HG03135 (cell line): ENCODE measurements around the gene ELOVL2.
A peak's percentile ranks its signal among the peaks of the same experiment; 100 is the strongest.
"Not testable (repeated sequence)": the region's sequence is repeated elsewhere in the genome, so short reads cannot be mapped to it uniquely, and the experiment has no call there.

Source experiments
- ATAC-seq: cut with Tn5 transposase; IDR thresholded peaks from one replicate; pipeline ENCODE4 v1.9.1; 2021; ENCODE audit warnings: mild to moderate bottlenecking, moderate library complexity; ENCODE audit not compliant: unreplicated experiment

ELOVL2 gene

GRCh38 chr6:11043961-11044711 is at the start of gene ELOVL2:
Gene ELOVL2 (minus strand): TSS chr6:11044305. CDS start chr6:11044230, 75 bp downstream.
- ATAC-seq: no peak

- peak; percentile 23 for ATAC-seq
Measured at GRCh38 chr6:11093376-11093625, 49.2 kb upstream of the ELOVL2 start.

GRCh38 chr6:11092668-11093375 is 48.7 kb upstream of the ELOVL2 start:
- ATAC-seq: peak; percentile 31

DNA sequence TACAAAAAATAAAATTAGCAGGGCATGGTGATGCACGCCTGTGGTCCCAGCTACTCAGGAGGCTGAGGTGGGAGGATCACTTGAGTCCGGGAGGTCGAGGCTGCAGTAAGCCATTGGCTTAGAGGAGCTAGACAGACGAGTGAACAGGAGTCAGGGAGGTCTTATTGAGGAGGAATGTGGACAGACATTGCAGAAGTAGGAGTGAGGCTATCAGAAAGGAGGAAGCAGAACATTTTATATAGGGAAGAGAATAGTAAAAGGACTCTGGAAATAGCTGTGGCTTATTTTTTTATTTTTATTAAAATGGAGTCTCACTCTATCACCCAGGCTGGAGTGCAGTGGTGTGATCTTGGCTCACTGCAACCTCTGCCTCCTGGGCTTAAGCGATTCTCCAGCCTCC is 47.0 kb upstream of the ELOVL2 start:
- ATAC-seq: not testable (repeated sequence)

- no peak for ATAC-seq
Measured at GRCh38 chr6:11089695-11090094, 45.6 kb upstream of the ELOVL2 start.

- not testable (repeated sequence) for ATAC-seq
Measured at GRCh38 chr6:11087141-11087812, 43.2 kb upstream of the ELOVL2 start.

GRCh38 chr6:11085758-11086435 is 41.8 kb upstream of the ELOVL2 start:
- ATAC-seq: no peak

GRCh38 chr6:11083956-11084355 is 39.9 kb upstream of the ELOVL2 start:
- ATAC-seq: no peak

GRCh38 chr6:11083491-11083890 is 39.4 kb upstream of the ELOVL2 start:
- no peak for ATAC-seq

GRCh38 chr6:11080296-11080695 is 36.2 kb upstream of the ELOVL2 start:
- no peak for ATAC-seq

DNA sequence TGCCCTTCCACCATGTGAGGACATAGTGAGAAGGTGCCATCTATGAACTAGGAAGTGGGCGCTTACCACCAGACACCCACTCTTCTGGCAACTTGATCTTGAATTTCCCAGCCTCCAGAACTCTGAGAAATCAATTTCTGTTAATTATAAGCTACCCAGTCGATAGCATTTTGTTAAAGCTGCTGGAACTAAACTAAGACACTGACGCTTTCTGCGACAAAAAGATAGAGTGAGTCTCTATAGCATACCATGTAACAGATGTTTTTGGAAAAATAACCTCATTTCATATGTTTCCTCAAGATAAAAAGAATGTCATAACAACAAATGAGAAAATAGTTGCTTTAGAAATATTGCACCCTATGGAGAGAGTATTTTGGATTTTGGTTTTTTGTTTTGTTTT is 34.2 kb upstream of the ELOVL2 start:
- ATAC-seq: no peak

DNA sequence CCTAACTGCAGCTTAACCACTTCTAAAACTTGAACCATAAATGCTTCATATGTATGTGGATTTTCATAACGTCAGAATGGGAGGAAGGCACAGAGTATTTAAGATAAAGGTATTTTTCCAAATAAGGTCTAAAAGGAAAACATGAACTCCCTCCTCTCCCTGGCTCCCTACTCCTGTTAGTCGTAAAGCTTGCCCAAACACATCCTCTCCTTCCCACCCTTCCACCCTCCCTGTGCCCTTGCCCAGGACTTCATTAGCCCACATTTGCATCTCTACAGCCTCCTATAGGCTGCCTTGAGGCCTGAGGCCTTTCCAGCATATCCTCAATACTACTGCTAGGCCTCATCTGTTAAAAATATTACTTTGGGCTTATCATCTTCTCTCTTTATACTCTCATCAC is 32.4 kb upstream of the ELOVL2 start:
- no peak for ATAC-seq

DNA sequence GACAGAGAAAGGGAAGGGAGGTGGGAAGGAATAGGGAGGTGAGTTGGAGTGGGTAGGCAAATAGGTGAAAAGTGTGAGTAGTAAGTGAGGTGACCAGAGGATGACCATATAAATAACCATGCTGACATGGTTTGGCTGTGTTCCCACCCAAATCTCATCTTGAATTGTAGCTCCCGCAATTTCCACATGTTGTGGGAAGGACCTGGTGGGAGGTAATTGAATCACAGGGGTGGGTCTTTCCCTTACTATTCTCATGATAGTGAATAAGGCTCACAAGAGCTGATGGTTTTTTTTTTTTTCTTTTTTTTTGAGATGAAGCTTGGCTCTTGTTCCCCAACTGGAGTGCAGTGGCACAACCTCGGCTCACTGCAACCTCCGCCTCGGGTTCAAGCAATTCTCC is 28.0 kb upstream of the ELOVL2 start:
- no peak for ATAC-seq

GRCh38 chr6:11069760-11070159 is 25.7 kb upstream of the ELOVL2 start:
- no peak for ATAC-seq

DNA sequence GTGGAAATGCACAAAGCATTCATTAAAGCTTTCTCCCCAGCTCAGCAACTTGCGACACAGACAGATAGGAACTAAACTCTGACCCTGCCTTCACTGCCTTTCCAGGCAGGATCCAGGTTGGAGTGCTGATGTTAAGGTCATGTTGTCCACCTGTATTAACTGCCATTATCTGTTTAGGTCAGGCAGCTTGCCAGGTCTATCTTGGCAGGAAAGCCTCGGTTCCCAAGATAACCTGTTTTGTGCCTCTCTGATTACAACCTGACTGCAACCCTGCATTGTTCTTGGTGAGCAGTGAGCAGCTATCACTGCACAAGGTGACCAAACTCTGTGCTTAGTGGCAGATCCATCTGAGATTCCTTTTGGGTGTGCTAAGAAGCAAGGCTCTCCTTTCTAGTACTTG is 23.2 kb upstream of the ELOVL2 start:
- ATAC-seq: no peak

DNA sequence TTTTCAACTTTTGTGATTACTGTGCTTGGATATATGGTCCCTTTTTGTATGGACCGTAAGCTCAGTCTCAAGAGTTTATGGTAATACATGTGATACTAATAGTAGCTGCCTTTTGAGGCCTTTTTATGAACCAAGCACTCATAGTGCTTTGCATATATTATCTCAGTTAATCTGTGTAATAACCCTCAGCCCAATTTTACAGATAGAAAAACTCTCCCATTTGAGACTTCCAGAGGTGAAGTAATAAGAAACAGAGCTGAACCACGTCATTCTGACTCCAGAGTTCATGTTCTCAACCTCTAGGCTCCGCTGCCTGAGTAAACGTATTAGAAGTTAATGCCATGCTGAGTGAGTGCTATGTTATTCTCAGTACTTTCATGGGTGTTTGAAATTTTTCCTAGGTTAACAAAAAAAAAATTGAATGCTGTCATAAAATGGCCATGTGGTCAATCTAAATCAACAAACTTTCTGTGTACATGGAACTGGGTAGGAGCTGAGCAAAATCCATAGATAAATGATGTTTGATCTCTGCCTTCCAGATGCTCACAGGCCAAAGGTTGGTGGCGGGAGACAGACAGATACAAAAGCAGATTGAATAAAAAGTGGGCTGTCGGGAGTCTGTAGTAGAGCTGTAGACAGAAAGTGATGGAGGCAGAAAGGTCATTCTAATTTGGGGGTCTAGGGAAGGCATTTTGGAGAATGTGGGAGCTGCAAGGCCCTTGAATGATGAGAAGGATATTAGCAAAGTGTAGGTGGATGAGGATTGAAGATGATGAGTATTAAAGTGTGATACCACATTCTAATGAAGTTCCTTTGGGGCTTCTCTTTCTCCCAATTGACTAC is 22.6 kb upstream of the ELOVL2 start:
- no peak for ATAC-seq

DNA sequence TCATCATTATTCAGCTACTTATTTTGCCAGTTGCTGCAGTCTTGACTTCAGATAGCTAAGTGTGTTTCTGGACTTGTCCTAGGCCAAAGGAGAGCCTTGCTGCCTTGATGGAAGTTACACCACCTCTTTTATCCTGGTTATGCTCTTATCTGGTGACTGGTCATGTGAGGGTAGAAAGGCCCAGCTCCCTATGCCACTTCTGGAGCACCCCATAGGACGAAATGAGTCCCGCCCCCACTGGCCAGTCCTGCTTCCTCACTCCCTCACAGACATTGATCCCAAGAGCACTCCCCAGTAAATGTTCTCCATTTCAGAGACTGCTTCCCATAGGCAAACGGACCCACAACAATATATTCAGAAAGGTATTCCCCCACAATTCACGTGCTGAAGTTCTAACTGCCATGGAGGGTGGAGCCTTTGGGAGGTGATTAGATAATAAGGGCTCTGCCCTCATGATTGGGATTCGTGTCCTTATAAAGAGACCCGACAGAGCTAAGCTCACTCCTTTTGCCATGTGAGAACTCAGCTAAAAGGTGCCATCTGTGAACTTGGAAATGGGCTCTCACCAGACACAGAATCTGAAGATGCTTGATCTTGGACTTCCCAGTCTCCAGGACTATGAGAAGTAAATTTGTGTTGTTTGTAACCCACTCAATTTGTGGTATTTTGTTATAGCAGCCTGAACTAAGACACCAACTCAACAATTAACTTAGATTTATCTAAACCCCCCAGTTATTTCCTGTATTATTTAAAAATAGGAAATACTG is 21.5 kb upstream of the ELOVL2 start:
- ATAC-seq: no peak

GRCh38 chr6:11064836-11065235 is 20.7 kb upstream of the ELOVL2 start:
- ATAC-seq: no peak

DNA sequence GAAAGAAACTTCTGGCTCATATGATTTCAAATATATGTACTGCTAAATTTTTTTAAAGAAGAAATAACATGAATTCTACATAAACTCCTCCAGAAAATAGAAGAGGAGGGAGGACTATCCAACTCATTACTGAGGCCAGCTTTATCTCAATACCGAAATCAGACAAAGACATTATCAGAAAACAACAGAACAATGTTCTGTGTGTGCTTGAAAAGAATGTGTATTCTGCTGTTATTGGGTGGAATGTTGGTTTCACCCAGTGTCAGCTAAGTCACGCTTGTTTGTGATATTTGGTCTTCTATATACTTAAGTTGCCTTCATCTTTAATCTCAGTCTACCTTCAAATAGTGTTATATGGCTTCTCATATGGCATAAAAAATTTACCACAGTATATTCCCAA is 18.6 kb upstream of the ELOVL2 start:
- ATAC-seq: no peak

DNA sequence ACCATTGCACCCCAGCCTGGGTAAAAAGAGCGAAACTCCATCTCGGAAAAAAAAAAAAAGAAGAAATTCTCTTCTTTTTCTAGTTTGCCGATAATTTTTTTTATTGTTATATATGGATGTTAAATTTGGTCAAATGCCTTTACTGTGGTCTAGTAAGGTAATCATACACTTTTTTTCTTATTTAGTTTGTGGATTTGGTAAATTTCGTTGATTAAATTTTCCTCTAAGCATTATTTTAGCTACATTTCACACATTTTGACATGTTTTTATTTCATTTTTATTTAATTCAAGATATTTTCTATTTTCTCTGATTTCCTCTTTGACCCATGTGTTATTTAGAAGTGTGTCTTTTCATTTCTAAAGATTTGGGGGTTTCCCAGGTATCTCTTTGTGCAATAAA is 18.0 kb upstream of the ELOVL2 start:
- ATAC-seq: no peak
